Neural progenitor cell (in vitro differentiated cells): Measurements from ENCODE around the gene PRPF18. TPM values are rescaled to one million over a fixed set of nuclear protein-coding genes. Genes with fewer than 3 reads are reported as not detected.

Experiments used
- DNase-seq: peaks from one replicate; pipeline ENCODE4 v3.0.0-alpha.2; 2016; ENCODE audit warnings: low spot score
- H2AFZ ChIP-seq: fragments of 200-600 bp; sonication (generic); replicated peaks from 2 replicates; pipeline ENCODE4 v1.6.1; 2016; ENCODE audit warnings: antibody characterized with exemption
- H3F3A ChIP-seq: fragments of 200-600 bp; sonication (generic); 2 replicates; pipeline ENCODE4 v1.6.1; 2016; ENCODE audit warnings: antibody characterized with exemption, low read depth
- H3K27ac ChIP-seq: fragments of 200-600 bp; sonication (generic); 2 replicates; pipeline ENCODE4 v1.5.1; 2016; ENCODE audit warnings: mild to moderate bottlenecking
- H3K27me3 ChIP-seq: fragments of 200-600 bp; sonication (generic); 2 replicates; pipeline ENCODE4 v1.6.1; 2016; ENCODE audit warnings: mild to moderate bottlenecking, moderate library complexity
- H3K36me3 ChIP-seq: fragments of 200-600 bp; sonication (generic); 2 replicates; pipeline ENCODE4 v1.5.1; 2016
- H3K4me1 ChIP-seq: fragments of 200-600 bp; sonication (generic); 2 replicates; pipeline ENCODE4 v1.6.1; 2016; ENCODE audit warnings: mixed run types
- H3K4me2 ChIP-seq: fragments of 200-600 bp; sonication (generic); 2 replicates; pipeline ENCODE4 v1.6.1; 2016
- H3K4me3 ChIP-seq: fragments of 200-600 bp; sonication (generic); 2 replicates; pipeline ENCODE4 v1.5.1; 2016
- H3K79me2 ChIP-seq: fragments of 200-600 bp; sonication (generic); 2 replicates; pipeline ENCODE4 v1.6.1; 2016; ENCODE audit warnings: low read depth
- H3K9ac ChIP-seq: fragments of 200-600 bp; sonication (generic); 2 replicates; pipeline ENCODE4 v1.6.1; 2016
- H3K9me3 ChIP-seq: fragments of 200-600 bp; sonication (generic); 2 replicates; pipeline ENCODE4 v1.5.1; 2016; ENCODE audit warnings: low read depth
- H4K20me1 ChIP-seq: fragments of 200-600 bp; sonication (generic); 2 replicates; pipeline ENCODE4 v1.6.1; 2016; ENCODE audit warnings: low read depth
- H3K27ac Mint-ChIP-seq: 3 replicates; pipeline ENCODE4 v1.8.0; 2021; ENCODE audit warnings: mixed read lengths
- H3K27me3 Mint-ChIP-seq: 2 replicates; pipeline ENCODE4 v1.8.0; 2022; ENCODE audit warnings: low read depth, mild to moderate bottlenecking, inconsistent platforms, moderate library complexity, mixed read lengths; ENCODE audit not compliant: insufficient read depth
- H3K36me3 Mint-ChIP-seq: 3 replicates; pipeline ENCODE4 v1.8.0; 2021; ENCODE audit warnings: mixed read lengths
- H3K4me1 Mint-ChIP-seq: 3 replicates; pipeline ENCODE4 v1.8.0; 2021; ENCODE audit warnings: mixed read lengths
- H3K4me3 Mint-ChIP-seq: 3 replicates; pipeline ENCODE4 v1.8.0; 2021; ENCODE audit warnings: mild to moderate bottlenecking, moderate library complexity, mixed read lengths
- H3K9me3 Mint-ChIP-seq: 3 replicates; pipeline ENCODE4 v1.8.0; 2020; ENCODE audit warnings: mixed read lengths
- EZH2 ChIP-seq: fragments of 200-600 bp; sonication (generic); IDR thresholded peaks from 2 replicates; pipeline ENCODE4 v1.6.1; 2017; ENCODE audit warnings: antibody characterized with exemption, mild to moderate bottlenecking, moderate library complexity
- EZH2phosphoT487 ChIP-seq: fragments of 200-600 bp; sonication (generic); IDR thresholded peaks from 2 replicates; pipeline ENCODE4 v1.6.1; 2017; ENCODE audit warnings: antibody characterized with exemption
- total RNA-seq: library from RNA; depleted of rRNA; stranded (reverse); fragments of >200 nt; gene quantifications from 2 replicates; pipeline ENCODE4 v1.2.3, GENCODE V29; 2015; ENCODE audit warnings: low replicate concordance
- TF ChIP-seq, protein P1 (sequence below): fragments of 200-600 bp; sonication (generic); IDR thresholded peaks from 2 replicates; pipeline ENCODE4 v1.5.1; 2017; ENCODE audit warnings: antibody characterized with exemption, mild to moderate bottlenecking

PRPF18 gene
- total RNA-seq, 1 donor from 2014 or later = 30.8 TPM

DNA sequence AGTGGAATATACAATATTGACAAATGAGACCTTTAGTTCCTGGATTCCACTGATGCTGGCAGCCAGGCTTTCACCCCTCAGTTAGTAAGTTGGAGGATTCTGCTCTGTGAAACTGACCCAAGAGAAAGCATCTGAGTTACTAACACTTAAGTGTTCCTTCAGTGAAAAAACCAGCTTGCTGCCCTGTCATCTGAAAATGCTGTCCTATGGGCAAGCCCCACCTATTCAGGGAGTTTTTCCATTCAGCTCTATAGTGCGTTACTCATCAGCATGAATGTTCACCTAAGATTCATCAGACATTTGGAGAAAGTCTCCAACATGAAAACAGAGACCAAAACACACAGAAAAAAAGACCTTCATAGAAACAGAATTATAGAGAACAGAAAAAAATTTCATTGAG lies 37.9 kb downstream of the PRPF18 start:
- Mint-ChIP-seq H3K4me1 (peaks cover 13% of the 10 kb centered on the region), H3K27ac (no peak overlapping the region), H3K36me3 (no peaks in the 10 kb centered on the region), H3K4me3 (no peak overlapping the region), H3K27me3 (peaks cover 2% of the 10 kb centered on the region), H3K9me3 (no peaks in the 10 kb centered on the region)
- Histone ChIP-seq H3F3A (no peaks in the 10 kb centered on the region), H3K27ac (no peak overlapping the region), H3K9me3 (no peaks in the 10 kb centered on the region), H3K9ac (no peak overlapping the region), H3K4me2 (no peak overlapping the region), H3K36me3 (no peaks in the 10 kb centered on the region), H3K4me1 (peaks cover 19% of the 10 kb centered on the region), H3K4me3 (no peak overlapping the region), H3K79me2 (no peaks in the 10 kb centered on the region), H3K27me3 (no peaks in the 10 kb centered on the region), H2AFZ (no peak overlapping the region), H4K20me1 (no peaks in the 10 kb centered on the region)
- no peak for DNase-seq
- no peak for TF ChIP-seq EZH2phosphoT487
- TF ChIP-seq, protein P1, sequence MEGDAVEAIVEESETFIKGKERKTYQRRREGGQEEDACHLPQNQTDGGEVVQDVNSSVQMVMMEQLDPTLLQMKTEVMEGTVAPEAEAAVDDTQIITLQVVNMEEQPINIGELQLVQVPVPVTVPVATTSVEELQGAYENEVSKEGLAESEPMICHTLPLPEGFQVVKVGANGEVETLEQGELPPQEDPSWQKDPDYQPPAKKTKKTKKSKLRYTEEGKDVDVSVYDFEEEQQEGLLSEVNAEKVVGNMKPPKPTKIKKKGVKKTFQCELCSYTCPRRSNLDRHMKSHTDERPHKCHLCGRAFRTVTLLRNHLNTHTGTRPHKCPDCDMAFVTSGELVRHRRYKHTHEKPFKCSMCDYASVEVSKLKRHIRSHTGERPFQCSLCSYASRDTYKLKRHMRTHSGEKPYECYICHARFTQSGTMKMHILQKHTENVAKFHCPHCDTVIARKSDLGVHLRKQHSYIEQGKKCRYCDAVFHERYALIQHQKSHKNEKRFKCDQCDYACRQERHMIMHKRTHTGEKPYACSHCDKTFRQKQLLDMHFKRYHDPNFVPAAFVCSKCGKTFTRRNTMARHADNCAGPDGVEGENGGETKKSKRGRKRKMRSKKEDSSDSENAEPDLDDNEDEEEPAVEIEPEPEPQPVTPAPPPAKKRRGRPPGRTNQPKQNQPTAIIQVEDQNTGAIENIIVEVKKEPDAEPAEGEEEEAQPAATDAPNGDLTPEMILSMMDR = no peak
- no peak for TF ChIP-seq EZH2

DNA sequence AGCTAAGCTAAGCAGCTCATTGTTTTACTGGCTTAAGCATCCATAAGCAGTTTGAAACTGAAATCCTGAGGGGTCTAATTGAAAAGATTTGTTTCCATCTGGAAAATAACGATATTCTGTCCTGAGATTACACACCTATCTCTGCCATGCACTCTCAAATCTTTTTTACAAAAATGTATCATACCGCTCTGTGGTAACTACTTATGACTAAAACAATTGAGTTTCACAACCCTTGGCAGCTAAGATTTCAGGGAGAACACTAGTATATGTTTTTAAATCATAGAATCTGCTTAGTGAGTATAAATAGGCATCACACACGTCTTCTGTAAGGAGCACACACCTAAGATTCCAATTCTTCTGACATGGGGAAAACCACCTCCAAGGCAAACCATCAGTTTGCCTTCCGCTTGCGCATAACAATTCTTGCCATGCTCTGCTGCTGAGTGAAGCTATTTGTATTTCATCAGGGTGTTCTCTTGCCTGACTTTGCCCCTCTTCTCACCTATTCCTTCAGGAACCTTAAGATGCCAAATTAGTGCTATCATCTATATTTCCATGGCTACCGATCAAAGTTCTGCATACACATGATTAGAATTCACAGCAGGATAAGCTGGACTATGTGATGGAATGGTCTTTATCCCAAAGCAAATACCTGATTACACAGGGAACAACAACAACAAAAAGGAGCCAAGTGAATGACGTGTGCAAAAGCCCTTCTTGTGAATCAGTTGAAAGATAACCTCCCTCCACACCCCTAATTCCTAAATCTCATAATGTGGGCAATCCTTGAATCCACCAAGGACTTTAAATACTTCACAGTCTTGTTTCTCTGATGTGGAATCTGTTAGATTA lies 40.9 kb downstream of the PRPF18 start:
- Histone ChIP-seq H4K20me1 (no peaks in the 10 kb centered on the region), H3K4me1 (peaks cover 19% of the 10 kb centered on the region), H3K9me3 (no peaks in the 10 kb centered on the region), H3F3A (no peaks in the 10 kb centered on the region), H3K9ac (no peak overlapping the region), H3K4me3 (no peak overlapping the region), H3K4me2 (no peak overlapping the region), H3K27ac (no peak overlapping the region), H3K79me2 (no peaks in the 10 kb centered on the region), H2AFZ (no peak overlapping the region), H3K27me3 (no peaks in the 10 kb centered on the region), H3K36me3 (no peaks in the 10 kb centered on the region)
- no peaks in the 10 kb centered on the region for H3K9me3 Mint-ChIP-seq
- peaks cover 16% of the 10 kb centered on the region for H3K4me1 Mint-ChIP-seq
- H3K4me3 Mint-ChIP-seq = no peak overlapping the region
- no peaks in the 10 kb centered on the region for H3K36me3 Mint-ChIP-seq
- no peak overlapping the region for H3K27ac Mint-ChIP-seq
- TF ChIP-seq, protein P1 = no peak
- no peak for TF ChIP-seq EZH2
- no peak for TF ChIP-seq EZH2phosphoT487
- peak; percentile 10 for DNase-seq
- no peaks in the 10 kb centered on the region for H3K27me3 Mint-ChIP-seq

DNA sequence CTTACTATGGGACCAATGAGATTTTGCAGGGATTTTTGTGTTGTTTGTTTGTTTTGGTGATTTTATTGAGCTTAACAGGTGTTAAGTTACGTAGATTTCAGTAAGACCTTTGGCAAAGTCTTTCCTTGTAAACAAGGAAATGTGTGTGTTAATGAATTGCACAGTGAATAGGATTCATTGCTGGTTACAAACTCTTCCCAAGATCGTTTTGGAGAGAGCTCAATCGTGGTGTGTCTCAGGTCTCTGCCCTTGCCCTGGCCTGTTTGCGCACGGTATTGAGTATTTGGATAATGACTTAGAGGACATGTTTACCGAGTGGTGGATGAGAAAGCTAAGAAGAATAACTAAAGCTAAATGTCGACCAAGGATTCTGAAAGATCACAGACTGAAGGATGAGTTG lies 41.9 kb downstream of the PRPF18 start:
- Mint-ChIP-seq H3K9me3 (no peaks in the 10 kb centered on the region), H3K27ac (peak overlapping the region; percentile 99)
- DNase-seq = no peak

DNA sequence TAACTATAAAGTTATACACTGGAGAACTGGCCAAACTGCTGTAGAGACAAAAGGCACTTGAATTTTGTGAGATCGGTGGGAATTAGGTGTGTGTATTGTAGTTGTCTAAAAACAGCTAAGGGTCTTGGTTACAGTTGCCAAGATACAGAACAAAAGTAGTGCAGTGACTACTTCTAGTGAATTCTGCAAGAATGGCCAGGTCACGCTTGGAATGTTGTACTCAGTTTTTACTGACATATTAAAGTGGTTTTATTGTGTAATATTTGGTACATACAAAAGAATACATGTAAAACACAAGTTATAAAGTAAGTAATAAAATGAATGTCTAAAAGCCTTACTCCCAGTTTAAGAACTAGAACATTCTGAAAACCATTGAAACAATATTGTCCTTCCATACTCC lies 42.4 kb downstream of the PRPF18 start:
- Mint-ChIP-seq H3K36me3 (peaks cover 2% of the 10 kb centered on the region), H3K4me1 (peaks cover 29% of the 10 kb centered on the region), H3K27ac (peak overlapping the region; percentile 99), H3K4me3 (no peak overlapping the region), H3K27me3 (no peaks in the 10 kb centered on the region), H3K9me3 (no peaks in the 10 kb centered on the region)
- TF ChIP-seq, protein P1 = no peak
- no peak for TF ChIP-seq EZH2phosphoT487
- no peak for TF ChIP-seq EZH2
- no peaks in the 10 kb centered on the region for H3K9me3 ChIP-seq
- no peak overlapping the region for H3K4me3 ChIP-seq
- H4K20me1 ChIP-seq = no peaks in the 10 kb centered on the region
- no peak overlapping the region for H3K27ac ChIP-seq
- no peak for DNase-seq
- H2AFZ ChIP-seq = no peak overlapping the region
- no peaks in the 10 kb centered on the region for H3K79me2 ChIP-seq
- no peaks in the 10 kb centered on the region for H3K27me3 ChIP-seq
- peaks cover 29% of the 10 kb centered on the region for H3K4me1 ChIP-seq
- H3K36me3 ChIP-seq = no peaks in the 10 kb centered on the region
- no peak overlapping the region for H3K4me2 ChIP-seq
- no peak overlapping the region for H3K9ac ChIP-seq
- no peaks in the 10 kb centered on the region for H3F3A ChIP-seq

More for the DNA sequence above, 41.9 kb downstream of the PRPF18 start:
- Mint-ChIP-seq H3K27me3 (no peaks in the 10 kb centered on the region), H3K36me3 (peaks cover 2% of the 10 kb centered on the region), H3K4me3 (no peak overlapping the region), H3K4me1 (peaks cover 26% of the 10 kb centered on the region)
- H3K27ac ChIP-seq = no peak overlapping the region
- no peak overlapping the region for H3K4me3 ChIP-seq
- H3K9ac ChIP-seq = no peak overlapping the region
- no peak overlapping the region for H3K4me2 ChIP-seq
- H3K9me3 ChIP-seq = no peaks in the 10 kb centered on the region
- no peaks in the 10 kb centered on the region for H3F3A ChIP-seq
- peaks cover 28% of the 10 kb centered on the region for H3K4me1 ChIP-seq
- no peaks in the 10 kb centered on the region for H3K27me3 ChIP-seq
- H4K20me1 ChIP-seq = no peaks in the 10 kb centered on the region
- no peak overlapping the region for H2AFZ ChIP-seq
- TF ChIP-seq EZH2 (no peak), EZH2phosphoT487 (no peak)
- no peaks in the 10 kb centered on the region for H3K36me3 ChIP-seq
- no peaks in the 10 kb centered on the region for H3K79me2 ChIP-seq
